Vagina (tissue), 2 donors: ENCODE data around the gene MST1R. TPM values are rescaled to one million over a fixed set of nuclear protein-coding genes. Genes with fewer than 3 reads are reported as not detected.

Experiments
- DNase-seq, 2 donors: peaks; one replicate each; pipeline ENCODE4 v3.0.0-alpha.2; 2017; ENCODE audit errors: extremely low spot score in 2 of 2
- H3K27ac ChIP-seq: fragments of 200-600 bp; sonication (generic); one replicate; pipeline ENCODE4 v1.5.1; 2019
- H3K27me3 ChIP-seq: fragments of 200-600 bp; sonication (generic); one replicate; pipeline ENCODE4 v1.5.1; 2019
- H3K36me3 ChIP-seq, 2 donors: fragments of 200-600 bp; sonication (generic); one replicate each; pipeline ENCODE4 v1.5.1; 2017 to 2019
- H3K4me1 ChIP-seq: fragments of 200-600 bp; sonication (generic); one replicate; pipeline ENCODE4 v1.5.1; 2019
- H3K4me3 ChIP-seq, 2 donors: fragments of 200-600 bp; sonication (generic); 1 replicate in 1 of 2; 2 replicates in 1 of 2; pipeline ENCODE4 v1.5.1; 2016 to 2019
- H3K9me3 ChIP-seq: fragments of 200-600 bp; sonication (generic); one replicate; pipeline ENCODE4 v1.5.1; 2019
- CTCF ChIP-seq, 3 experiments: fragments of 450-650 bp in 2 of 3; fragments of 200-600 bp in 1 of 3; sonication (generic) in 1 of 3; IDR thresholded peaks; one replicate each; pipeline ENCODE4 v1.5.1; 2017 to 2019; ENCODE audit warnings: antibody characterized with exemption in 3 of 3, mild to moderate bottlenecking in 2 of 3, moderate library complexity in 2 of 3
- POLR2A ChIP-seq, 2 donors: fragments of 450-650 bp; IDR thresholded peaks; one replicate each; pipeline ENCODE4 v1.6.1; 2017; ENCODE audit warnings: antibody characterized with exemption in 2 of 2, mild to moderate bottlenecking in 2 of 2, moderate library complexity in 2 of 2
- POLR2AphosphoS5 ChIP-seq, 2 donors: sonication (generic); formaldehyde crosslinking; IDR thresholded peaks; one replicate each; pipeline ENCODE4 v1.9.0; 2017; ENCODE audit warnings: antibody characterized with exemption in 2 of 2, mild to moderate bottlenecking in 2 of 2, low read depth in 1 of 2; ENCODE audit not compliant: insufficient read depth in 1 of 2
- intact Hi-C: fragments of 100-400 bp; cut with DNase I; formaldehyde crosslinking; loops from one replicate; pipeline ENCODE4 v1.15.1; 2023
- total RNA-seq: library from RNA; depleted of rRNA; stranded (reverse); fragments of >200 nt; gene quantifications from one replicate; pipeline ENCODE4 v1.2.3, GENCODE V29; 2016

The MST1R gene
- total RNA-seq, 1 donor from 2014 or later: 38.1 TPM

- H3K4me3 ChIP-seq: peak within 1 kb of the TSS; percentile 55 to 82
- H3K9me3 ChIP-seq: no peaks in the 10 kb centered on the region
- H3K4me1 ChIP-seq: peaks cover 23% of the 10 kb centered on the region
- H3K36me3 ChIP-seq: no peaks in the 10 kb centered on the region
- peak; percentile 86 to 90 for TF ChIP-seq POLR2AphosphoS5 (IDR thresholded peaks at IDR 0.05; ENCODE audit: insufficient read depth in 1 of 2, low read depth in 1 of 2)
- TF ChIP-seq POLR2A (IDR thresholded peaks at IDR 0.05): no peak
- peak within 1 kb of the TSS; percentile 84 for H3K27ac ChIP-seq
- intact Hi-C loops: no loop called here
- peak in 1 of 2 donors; percentile 96 for DNase-seq
- no peaks in the 10 kb centered on the region for H3K27me3 ChIP-seq
These were observed 25.9 kb upstream of the MST1R start, which contains the start of gene MON1A for GRCh38 chr3:49929291-49930167. Gene MON1A (minus strand): TSS chr3:49929811. CDS start chr3:49913346, 16,465 bp downstream.

- no peaks in the 10 kb centered on the region for H3K27me3 ChIP-seq
These were observed 24.9 kb upstream of the MST1R start for GRCh38 chr3:49928481-49929017.

GRCh38 chr3:49927798-49928197 lies 24.1 kb upstream of the MST1R start:
- Histone ChIP-seq H3K27ac (no peak overlapping the region), H3K36me3 (no peaks in the 10 kb centered on the region), H3K9me3 (no peaks in the 10 kb centered on the region), H3K4me1 (peaks cover 23% of the 10 kb centered on the region), H3K4me3 (no peak overlapping the region), H3K27me3 (no peaks in the 10 kb centered on the region)
- TF ChIP-seq CTCF (IDR thresholded peaks at IDR 0.05) (no peak), POLR2AphosphoS5 (IDR thresholded peaks at IDR 0.05; ENCODE audit: insufficient read depth in 1 of 2, low read depth in 1 of 2) (no peak), POLR2A (IDR thresholded peaks at IDR 0.05) (no peak)
- no peak for DNase-seq
- intact Hi-C loops: no loop called here

More at GRCh38 chr3:49928481-49929017, 24.9 kb upstream of the MST1R start:
- TF ChIP-seq POLR2A (IDR thresholded peaks at IDR 0.05): no peak
- no peak for TF ChIP-seq POLR2AphosphoS5 (IDR thresholded peaks at IDR 0.05; ENCODE audit: insufficient read depth in 1 of 2, low read depth in 1 of 2)
- TF ChIP-seq CTCF (IDR thresholded peaks at IDR 0.05): no peak
- no peak overlapping the region for H3K27ac ChIP-seq
- intact Hi-C loops: no loop called here
- H3K4me1 ChIP-seq: peaks cover 23% of the 10 kb centered on the region
- H3K9me3 ChIP-seq: no peaks in the 10 kb centered on the region
- DNase-seq: no peak
- no peaks in the 10 kb centered on the region for H3K36me3 ChIP-seq
- H3K4me3 ChIP-seq: peak overlapping the region; percentile 55 to 82

GRCh38 chr3:49926117-49926728 lies 22.6 kb upstream of the MST1R start:
- Histone ChIP-seq H3K9me3 (no peaks in the 10 kb centered on the region), H3K27me3 (no peaks in the 10 kb centered on the region), H3K4me3 (no peak overlapping the region), H3K27ac (no peak overlapping the region), H3K36me3 (no peaks in the 10 kb centered on the region), H3K4me1 (peaks cover 23% of the 10 kb centered on the region)
- intact Hi-C loops: no loop called here
- no peak for DNase-seq
- TF ChIP-seq POLR2A (IDR thresholded peaks at IDR 0.05) (no peak), POLR2AphosphoS5 (IDR thresholded peaks at IDR 0.05; ENCODE audit: insufficient read depth in 1 of 2, low read depth in 1 of 2) (no peak), CTCF (IDR thresholded peaks at IDR 0.05) (no peak)

- Histone ChIP-seq H3K27ac (no peak overlapping the region), H3K27me3 (no peaks in the 10 kb centered on the region), H3K9me3 (no peaks in the 10 kb centered on the region), H3K36me3 (no peaks in the 10 kb centered on the region), H3K4me1 (peaks cover 21% of the 10 kb centered on the region), H3K4me3 (no peak overlapping the region)
- intact Hi-C loops: no loop called here
- no peak for DNase-seq
- TF ChIP-seq POLR2A (IDR thresholded peaks at IDR 0.05) (no peak), POLR2AphosphoS5 (IDR thresholded peaks at IDR 0.05; ENCODE audit: insufficient read depth in 1 of 2, low read depth in 1 of 2) (no peak), CTCF (IDR thresholded peaks at IDR 0.05) (no peak)
These were observed 21.8 kb upstream of the MST1R start for GRCh38 chr3:49925485-49925884.
